CD4-positive, alpha-beta T cell treated with Interleukin-4 for 4 hours (primary cell): ENCODE data around the gene TMEM38A.
"Not testable (repeated sequence)": the region's sequence is repeated elsewhere in the genome, so short reads cannot be mapped to it uniquely, and the experiment has no call there.

Source experiments
- DNase-seq: peaks from one replicate; pipeline ENCODE4 v3.0.0-alpha.2; 2020

Gene TMEM38A

GRCh38 chr19:16640951-16641350 lies 20.0 kb upstream of the TMEM38A start:
- no peak for DNase-seq

GRCh38 chr19:16641695-16642094 lies 19.2 kb upstream of the TMEM38A start:
- DNase-seq: no peak

DNA sequence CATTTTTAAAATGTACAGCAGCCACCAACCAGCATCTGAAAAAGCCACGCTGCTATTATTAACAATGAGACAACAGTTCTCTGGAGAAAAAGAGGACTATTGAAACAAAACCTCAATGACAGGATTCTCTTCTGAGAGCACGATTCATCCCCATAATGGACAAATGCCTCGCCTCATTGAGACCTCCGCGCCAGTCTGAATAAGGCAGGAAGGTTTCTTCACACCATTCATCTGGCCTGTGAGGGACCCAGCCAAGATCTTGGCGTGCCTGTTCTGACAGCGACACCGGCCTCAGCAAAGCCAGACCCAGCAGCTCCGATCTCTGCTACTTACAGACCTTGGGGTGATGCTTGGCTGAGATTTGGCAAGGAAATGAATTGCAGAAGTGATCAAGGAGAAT lies 15.8 kb upstream of the TMEM38A start:
- DNase-seq: no peak

DNA sequence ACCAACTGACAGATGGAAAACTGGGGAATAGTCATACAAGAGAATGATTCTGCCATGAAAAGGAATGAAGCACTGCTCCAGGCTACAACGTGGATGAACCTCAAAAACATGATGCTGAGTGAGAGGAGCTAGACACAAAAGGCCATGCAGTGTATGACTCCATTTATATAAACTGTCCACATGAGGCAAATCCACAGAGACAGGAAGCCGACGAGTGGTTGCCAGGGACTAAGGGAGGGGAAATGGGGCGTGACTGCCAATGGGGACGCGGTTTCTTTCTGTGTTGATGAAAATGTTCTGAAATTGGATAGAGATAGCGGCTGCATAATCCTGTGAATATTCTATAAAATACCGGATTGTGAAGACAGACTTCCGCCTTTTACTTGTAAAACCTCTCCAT lies 11.2 kb upstream of the TMEM38A start:
- no peak for DNase-seq

DNA sequence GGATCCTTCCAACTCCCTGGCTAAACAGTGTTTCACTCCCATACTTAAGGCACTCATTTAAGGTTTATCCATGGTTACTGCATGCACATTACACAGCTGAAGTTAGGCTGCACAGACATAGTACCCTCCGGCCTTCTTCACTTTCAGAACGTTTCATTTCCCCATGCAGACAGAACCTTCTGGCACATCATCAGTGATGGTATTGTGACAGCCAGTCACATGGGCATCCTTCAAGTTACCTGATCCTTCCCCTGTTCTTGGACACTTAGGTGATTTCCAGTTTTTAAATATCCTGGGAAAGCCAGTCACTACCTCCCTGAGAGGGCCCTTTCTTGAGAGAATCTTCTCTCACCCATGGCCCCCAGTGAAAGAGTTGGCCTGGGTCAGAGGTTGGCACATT lies 10.1 kb upstream of the TMEM38A start:
- DNase-seq: no peak

- not testable (repeated sequence) for DNase-seq
These were observed 9.3 kb upstream of the TMEM38A start for GRCh38 chr19:16651421-16652188.

GRCh38 chr19:16652854-16653253 lies 8.1 kb upstream of the TMEM38A start:
- DNase-seq: no peak

DNA sequence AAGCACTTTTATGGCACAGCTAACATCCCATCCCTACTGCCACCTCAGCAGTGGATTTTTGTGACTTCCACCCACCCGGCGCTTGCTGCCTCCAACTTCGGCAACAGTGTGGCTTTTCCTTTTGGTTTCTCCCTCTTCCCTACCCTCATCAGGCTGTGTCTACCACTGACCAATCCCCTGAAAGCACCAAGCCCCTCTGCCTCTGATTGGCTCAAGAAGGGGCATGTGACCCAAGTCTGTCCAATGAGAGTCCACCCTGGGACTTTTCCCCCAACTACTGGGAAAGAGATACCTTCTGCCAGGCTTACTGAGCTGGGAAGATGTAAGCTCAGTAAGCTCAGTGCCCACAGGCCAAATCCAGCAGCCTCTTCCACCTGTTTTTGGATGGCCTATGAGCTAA lies 6.8 kb upstream of the TMEM38A start:
- no peak for DNase-seq

DNA sequence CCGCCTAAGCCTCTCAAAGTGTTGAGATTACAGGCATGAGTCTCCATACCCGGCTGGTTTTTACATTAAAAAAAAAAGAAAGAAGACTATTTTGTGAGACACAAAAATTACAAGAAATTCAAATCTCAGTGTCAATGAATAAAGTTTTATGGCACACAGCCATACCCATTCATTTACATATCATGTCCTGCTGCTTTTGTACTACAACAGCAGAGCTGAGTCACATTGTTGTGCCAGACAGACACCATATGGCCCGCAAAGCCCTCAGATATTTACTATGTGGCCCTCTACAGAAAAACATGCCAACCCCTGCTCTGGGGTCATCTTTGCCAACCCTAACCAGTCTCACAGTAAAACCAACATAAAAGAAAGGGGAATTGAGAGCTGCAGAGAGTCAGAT lies 6.3 kb upstream of the TMEM38A start:
- no peak for DNase-seq

DNA sequence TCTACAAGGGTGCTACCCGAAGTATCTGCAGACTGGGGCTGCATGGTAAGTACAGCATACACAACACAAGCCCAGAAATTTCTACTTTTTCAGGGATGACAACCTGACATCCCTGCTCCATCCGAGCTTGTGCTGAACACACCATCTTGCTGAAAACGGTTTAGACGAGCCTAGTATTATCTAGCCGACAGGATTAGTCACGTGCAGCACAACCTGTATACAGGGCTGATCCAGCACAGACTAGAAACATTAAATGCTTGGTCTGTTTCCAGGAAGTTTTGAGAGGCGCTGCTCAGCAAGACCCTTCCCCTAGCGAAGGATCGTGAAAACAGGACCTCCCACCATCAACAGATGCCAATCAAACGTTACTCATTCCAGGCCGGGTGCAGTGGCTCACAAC lies 5.2 kb upstream of the TMEM38A start:
- DNase-seq: no peak

GRCh38 chr19:16657384-16657783 lies 3.6 kb upstream of the TMEM38A start:
- DNase-seq: no peak

- no peak for DNase-seq
These were observed 1.5 kb upstream of the TMEM38A start for GRCh38 chr19:16659464-16659831.

- peak; percentile 99 for DNase-seq
These were observed 869 bp upstream of the TMEM38A start, which contains the start of gene SMIM7 for GRCh38 chr19:16659832-16660708. Gene SMIM7, minus strand, starts transcription at chr19:16660144. Its CDS starts 34 bp downstream, at chr19:16660110.

DNA sequence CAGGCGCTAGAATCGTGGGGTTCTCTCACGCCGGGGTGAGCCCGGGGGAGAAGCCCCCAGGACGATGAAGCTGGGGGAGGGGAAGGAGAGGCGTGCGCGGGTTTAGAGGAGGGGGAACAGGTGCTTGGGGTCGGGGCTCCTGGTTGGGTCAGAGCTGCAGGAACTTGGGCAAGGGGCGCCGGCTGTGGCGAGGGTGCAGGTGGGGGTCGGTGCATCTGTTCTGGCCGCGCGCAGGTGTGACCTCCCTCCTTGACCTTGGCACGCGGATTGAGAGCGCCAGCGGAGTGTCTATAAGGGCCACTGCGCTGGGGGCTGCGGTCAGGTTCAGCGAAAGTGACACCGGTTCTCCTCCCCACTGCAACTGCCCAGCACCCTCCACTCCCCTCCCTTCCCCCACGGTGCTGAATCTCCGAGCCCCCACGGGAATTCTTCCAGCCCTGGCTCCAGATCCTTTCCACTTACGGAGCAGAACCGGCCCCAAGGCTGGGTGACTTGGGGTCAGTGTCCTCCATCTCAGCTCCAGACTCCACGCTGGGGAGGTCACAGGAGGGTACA lies 618 bp downstream of the TMEM38A start:
- no peak for DNase-seq

DNA sequence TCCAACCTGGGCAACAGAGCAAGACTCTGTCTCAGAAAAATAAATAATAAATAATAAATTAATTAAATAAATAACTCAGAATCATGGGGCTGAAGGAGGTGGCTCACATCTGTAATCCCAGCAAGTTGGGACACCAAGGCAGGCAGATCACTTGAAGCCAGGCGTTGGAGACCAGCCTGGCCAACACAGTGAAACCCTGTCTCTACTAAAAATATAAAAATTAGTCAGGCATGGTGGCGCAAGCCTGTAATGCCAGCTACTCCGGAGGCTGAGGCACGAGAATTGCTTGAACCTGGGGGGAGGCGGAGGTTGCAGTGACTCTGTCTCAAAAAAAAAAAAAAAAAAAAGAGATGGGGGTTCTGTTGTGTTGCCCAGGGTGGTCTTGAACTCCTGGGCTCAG lies 7.2 kb downstream of the TMEM38A start:
- DNase-seq: no peak

DNA sequence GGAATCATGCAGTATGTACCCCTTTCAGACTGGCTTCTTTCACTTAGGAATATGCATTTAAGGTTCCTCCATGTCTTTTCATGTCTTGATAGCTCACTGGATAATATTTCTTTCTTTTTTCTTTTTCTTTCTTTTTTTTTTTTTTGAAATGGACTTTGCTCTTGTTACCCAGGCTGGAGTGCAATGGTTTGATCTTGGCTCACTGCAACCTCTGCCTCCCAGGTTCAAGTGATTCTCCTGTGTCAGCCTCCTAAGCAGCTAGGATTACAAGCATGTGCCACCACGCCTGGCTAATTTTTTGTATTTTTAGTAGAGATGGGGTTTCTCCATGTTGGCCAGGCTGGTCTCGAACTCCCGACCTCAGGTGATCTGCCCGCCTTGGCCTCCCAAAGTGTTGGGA lies 7.8 kb downstream of the TMEM38A start:
- DNase-seq: not testable (repeated sequence)

DNA sequence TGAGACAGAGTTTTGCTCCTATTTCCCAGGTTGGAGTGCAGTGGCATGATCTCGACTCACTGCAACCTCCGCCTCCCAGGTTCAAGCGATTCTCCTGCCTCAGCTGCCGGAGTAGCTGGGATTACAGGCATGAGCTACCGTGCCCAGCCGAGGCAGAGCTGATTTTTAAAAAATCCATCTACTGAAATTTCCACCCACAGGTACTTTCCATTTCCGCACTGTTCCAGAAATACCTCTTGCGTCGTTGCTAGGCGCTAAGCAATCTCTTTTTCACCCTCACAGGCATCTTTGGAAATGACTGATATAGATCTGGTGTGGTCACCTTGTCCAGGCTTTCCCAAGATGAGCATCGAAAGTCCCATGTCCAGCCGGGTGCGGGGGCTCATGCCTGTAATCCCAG lies 9.4 kb downstream of the TMEM38A start:
- no peak for DNase-seq

GRCh38 chr19:16671652-16672274 lies 10.8 kb downstream of the TMEM38A start:
- no peak for DNase-seq

- DNase-seq: no peak
These were observed 12.3 kb downstream of the TMEM38A start for GRCh38 chr19:16673231-16673630.

DNA sequence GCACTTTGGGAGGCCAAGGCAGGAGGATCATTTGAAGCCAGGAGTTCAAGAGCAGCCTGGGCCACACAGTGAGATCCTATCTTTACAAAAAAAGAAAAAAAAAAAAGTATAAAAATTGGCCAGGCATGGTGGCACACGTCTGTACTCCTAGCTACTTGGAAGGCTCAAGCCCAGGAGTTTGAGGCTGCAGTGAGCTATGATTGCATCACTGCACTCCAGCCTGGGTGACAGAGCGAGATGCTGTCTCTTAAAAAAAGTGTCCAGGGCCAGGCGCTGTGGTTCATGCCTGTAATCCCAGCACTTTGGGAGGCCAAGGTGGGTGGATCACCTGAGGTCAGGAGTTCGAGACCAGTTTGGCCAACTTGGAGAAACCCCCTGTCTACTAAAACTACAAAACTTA lies 12.9 kb downstream of the TMEM38A start:
- not testable (repeated sequence) for DNase-seq

GRCh38 chr19:16676101-16676798 lies 15.3 kb downstream of the TMEM38A start:
- no peak for DNase-seq

DNA sequence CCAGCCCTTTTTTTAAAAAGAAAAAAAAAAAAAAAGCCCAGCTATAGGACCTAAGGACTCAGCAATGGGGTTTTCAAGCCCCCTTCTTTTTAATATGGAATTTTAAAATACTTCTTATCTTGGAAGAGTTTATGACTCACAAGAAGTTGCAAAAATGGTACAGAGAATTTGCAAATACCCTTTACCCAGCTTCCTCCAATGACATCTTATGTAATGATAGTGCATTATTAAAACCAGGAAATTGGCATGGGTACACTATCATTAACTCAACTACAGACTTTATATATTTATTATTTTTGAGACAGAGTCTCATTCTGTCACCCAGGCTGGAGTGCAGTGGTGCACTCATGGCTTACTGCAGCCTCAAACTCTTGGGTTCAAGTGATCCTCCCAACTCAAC lies 16.1 kb downstream of the TMEM38A start:
- no peak for DNase-seq

- DNase-seq: no peak
These were observed 17.6 kb downstream of the TMEM38A start for GRCh38 chr19:16678498-16678897.
